Hepatocyte (in vitro differentiated cells): ENCODE measurements around the gene GIMAP7.

Experiments used
- CTCF ChIP-seq: fragments of 200-600 bp; sonication (generic); IDR thresholded peaks from 2 replicates; pipeline ENCODE4 v1.5.1; 2016; ENCODE audit warnings: antibody characterized with exemption, mild to moderate bottlenecking; ENCODE audit not compliant: poor library complexity
- EZH2phosphoT487 ChIP-seq: fragments of 200-600 bp; sonication (generic); IDR thresholded peaks from one replicate; pipeline ENCODE4 v1.6.1; 2018; ENCODE audit warnings: antibody characterized with exemption, mild to moderate bottlenecking, low read depth, moderate library complexity; ENCODE audit not compliant: unreplicated experiment, severe bottlenecking

DNA sequence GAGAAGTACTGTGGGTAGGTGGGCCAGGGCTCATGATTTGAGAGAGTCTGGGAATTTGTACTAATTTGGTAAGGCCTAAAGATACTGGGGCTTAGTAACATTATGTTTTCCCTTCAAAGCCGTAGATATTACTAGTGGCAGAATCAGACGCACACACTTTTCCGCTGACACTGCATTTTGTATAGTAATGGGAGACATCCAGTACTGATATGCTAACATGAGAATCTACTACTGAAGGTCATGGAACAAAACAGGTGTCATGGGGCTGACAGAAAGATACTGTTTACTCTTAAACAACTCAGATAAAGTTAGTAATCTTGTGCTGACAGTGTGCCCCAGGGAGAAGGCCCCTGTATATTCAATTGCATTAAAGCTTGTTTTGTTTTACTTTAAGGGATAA is 11.1 kb upstream of the GIMAP7 start:
- no peak for TF ChIP-seq CTCF
- no peak for TF ChIP-seq EZH2phosphoT487
